ENCODE results near the gene BAIAP2L2. TPM values are rescaled to one million over a fixed set of nuclear protein-coding genes. Genes with fewer than 3 reads are reported as not detected.
"Not testable (repeated sequence)": the region's sequence is repeated elsewhere in the genome, so short reads cannot be mapped to it uniquely, and the experiment has no call there.

BAIAP2L2 gene
- total RNA-seq, 4 donors from 2014 or later, result 0.58 TPM; not detected in 3

GRCh38 chr22:38148245-38148644, 37.8 kb upstream of the BAIAP2L2 start:
- Histone ChIP-seq H3K4me1 (no peaks in the 10 kb centered on the region), H3K4me3 (no peak overlapping the region), H3K36me3 (peaks cover 0 to 15% of the 10 kb centered on the region in 2 donors), H3K9me3 (no peaks in the 10 kb centered on the region), H3K27me3 (no peaks in the 10 kb centered on the region), H3K27ac (no peak overlapping the region)
- no peak for ATAC-seq
- TF ChIP-seq, protein P1, sequence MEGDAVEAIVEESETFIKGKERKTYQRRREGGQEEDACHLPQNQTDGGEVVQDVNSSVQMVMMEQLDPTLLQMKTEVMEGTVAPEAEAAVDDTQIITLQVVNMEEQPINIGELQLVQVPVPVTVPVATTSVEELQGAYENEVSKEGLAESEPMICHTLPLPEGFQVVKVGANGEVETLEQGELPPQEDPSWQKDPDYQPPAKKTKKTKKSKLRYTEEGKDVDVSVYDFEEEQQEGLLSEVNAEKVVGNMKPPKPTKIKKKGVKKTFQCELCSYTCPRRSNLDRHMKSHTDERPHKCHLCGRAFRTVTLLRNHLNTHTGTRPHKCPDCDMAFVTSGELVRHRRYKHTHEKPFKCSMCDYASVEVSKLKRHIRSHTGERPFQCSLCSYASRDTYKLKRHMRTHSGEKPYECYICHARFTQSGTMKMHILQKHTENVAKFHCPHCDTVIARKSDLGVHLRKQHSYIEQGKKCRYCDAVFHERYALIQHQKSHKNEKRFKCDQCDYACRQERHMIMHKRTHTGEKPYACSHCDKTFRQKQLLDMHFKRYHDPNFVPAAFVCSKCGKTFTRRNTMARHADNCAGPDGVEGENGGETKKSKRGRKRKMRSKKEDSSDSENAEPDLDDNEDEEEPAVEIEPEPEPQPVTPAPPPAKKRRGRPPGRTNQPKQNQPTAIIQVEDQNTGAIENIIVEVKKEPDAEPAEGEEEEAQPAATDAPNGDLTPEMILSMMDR (IDR thresholded peaks at IDR 0.05), result no peak
- TF ChIP-seq EP300 (IDR thresholded peaks at IDR 0.05) (no peak), POLR2AphosphoS5 (IDR thresholded peaks at IDR 0.05) (no peak), POLR2A (IDR thresholded peaks at IDR 0.05) (no peak)
- 60 to 80% methylated on average over 5 of the region's 5 CpGs for WGBS, 2 donors (ENCODE audit: low coverage in 1 of 2)

DNA sequence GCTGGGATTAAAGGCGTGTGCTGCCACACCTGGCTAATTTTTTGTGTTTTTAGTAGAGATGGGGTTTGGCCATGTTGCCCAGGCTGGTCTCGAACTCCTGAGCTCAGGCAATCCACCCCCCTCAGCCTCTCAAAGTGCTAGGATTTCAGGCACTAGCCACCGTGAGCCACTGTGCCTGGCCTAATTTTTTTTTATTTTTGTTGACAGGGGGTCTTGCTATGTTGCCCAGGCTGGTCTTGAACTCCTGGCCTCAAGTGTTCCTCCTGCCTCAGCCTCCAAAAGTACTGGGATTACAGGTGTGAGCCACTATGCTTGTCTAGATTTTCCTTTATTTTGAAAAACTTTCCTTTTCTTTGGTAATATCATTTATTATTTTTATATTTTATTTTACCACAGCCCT, 35.7 kb upstream of the BAIAP2L2 start:
- not testable (repeated sequence) for H3K27me3 ChIP-seq, ATAC-seq, H3K27ac ChIP-seq, H3K9me3 ChIP-seq, H3K4me3 ChIP-seq, H3K4me1 ChIP-seq
- peaks cover 0 to 33% of the 10 kb centered on the region in 2 donors for H3K36me3 ChIP-seq
- 75 to 100% methylated on average over 1 to 2 of the region's 3 CpGs for WGBS, 2 donors (ENCODE audit: low coverage in 1 of 2)

DNA sequence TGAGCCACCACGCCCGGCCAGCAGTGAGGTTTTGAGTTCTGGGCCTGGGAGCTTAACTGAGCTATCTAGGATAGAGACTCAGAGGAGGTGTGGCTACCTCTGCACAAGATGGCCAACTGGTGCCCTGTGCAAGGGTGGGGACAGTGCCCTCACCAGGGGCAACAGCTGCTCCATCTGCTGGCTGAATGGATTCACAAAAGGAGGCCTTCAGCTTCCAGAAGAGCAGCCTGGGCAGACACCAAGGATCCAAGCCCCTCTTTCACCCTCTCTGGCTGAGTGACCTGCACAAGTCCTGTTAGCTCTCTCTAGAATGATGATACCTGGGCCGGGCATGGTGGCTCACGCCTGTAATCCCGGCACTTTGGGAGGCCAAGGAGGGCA, 33.5 kb upstream of the BAIAP2L2 start:
- Histone ChIP-seq H3K27ac (no peak overlapping the region), H3K9me3 (no peaks in the 10 kb centered on the region), H3K4me1 (no peaks in the 10 kb centered on the region), H3K27me3 (no peaks in the 10 kb centered on the region), H3K4me3 (no peak overlapping the region), H3K36me3 (peaks cover 0 to 53% of the 10 kb centered on the region in 2 donors)
- 100% methylated on average over 2 of the region's 5 CpGs; no CpG with 5 or more reads in 1 of the 2 donors for WGBS, 2 donors (ENCODE audit: low coverage in 1 of 2)
- TF ChIP-seq EP300 (IDR thresholded peaks at IDR 0.05) (no peak), POLR2A (IDR thresholded peaks at IDR 0.05) (no peak), POLR2AphosphoS5 (IDR thresholded peaks at IDR 0.05) (no peak)
- TF ChIP-seq, protein P1 (IDR thresholded peaks at IDR 0.05), result no peak
- ATAC-seq, result no peak

- H3K27me3 ChIP-seq, result no peaks in the 10 kb centered on the region
- peaks cover 0 to 67% of the 10 kb centered on the region in 2 donors for H3K36me3 ChIP-seq
- no peaks in the 10 kb centered on the region for H3K9me3 ChIP-seq
- H3K27ac ChIP-seq, result no peak overlapping the region
- no peak overlapping the region for H3K4me3 ChIP-seq
- TF ChIP-seq POLR2AphosphoS5 (IDR thresholded peaks at IDR 0.05) (no peak), EP300 (IDR thresholded peaks at IDR 0.05) (no peak), POLR2A (IDR thresholded peaks at IDR 0.05) (no peak)
- TF ChIP-seq, protein P1 (IDR thresholded peaks at IDR 0.05), result no peak
- H3K4me1 ChIP-seq, result no peaks in the 10 kb centered on the region
- no peak for ATAC-seq
- 89 to 93% methylated on average over 2 to 5 of the region's 5 CpGs for WGBS, 2 donors (ENCODE audit: low coverage in 1 of 2)
Measured at GRCh38 chr22:38142606-38143005, 32.1 kb upstream of the BAIAP2L2 start.

GRCh38 chr22:38141217-38141973, 30.9 kb upstream of the BAIAP2L2 start:
- Histone ChIP-seq H3K36me3 (peaks cover 0 to 77% of the 10 kb centered on the region in 2 donors), H3K27ac (no peak overlapping the region), H3K4me1 (no peaks in the 10 kb centered on the region), H3K4me3 (no peak overlapping the region), H3K9me3 (no peaks in the 10 kb centered on the region), H3K27me3 (no peaks in the 10 kb centered on the region)
- no peak for ATAC-seq
- 94 to 96% methylated on average over 12 to 13 of the region's 16 CpGs for WGBS, 2 donors (ENCODE audit: low coverage in 1 of 2)
- no peak for TF ChIP-seq EP300 (IDR thresholded peaks at IDR 0.05)
- TF ChIP-seq, protein P1 (IDR thresholded peaks at IDR 0.05), result no peak
- TF ChIP-seq POLR2A (IDR thresholded peaks at IDR 0.05), result no peak
- no peak for TF ChIP-seq POLR2AphosphoS5 (IDR thresholded peaks at IDR 0.05)
